ENCODE measurements around the gene TARM1.
A peak's percentile ranks its signal among the peaks of the same experiment; 100 is the strongest.

Gene TARM1

DNA sequence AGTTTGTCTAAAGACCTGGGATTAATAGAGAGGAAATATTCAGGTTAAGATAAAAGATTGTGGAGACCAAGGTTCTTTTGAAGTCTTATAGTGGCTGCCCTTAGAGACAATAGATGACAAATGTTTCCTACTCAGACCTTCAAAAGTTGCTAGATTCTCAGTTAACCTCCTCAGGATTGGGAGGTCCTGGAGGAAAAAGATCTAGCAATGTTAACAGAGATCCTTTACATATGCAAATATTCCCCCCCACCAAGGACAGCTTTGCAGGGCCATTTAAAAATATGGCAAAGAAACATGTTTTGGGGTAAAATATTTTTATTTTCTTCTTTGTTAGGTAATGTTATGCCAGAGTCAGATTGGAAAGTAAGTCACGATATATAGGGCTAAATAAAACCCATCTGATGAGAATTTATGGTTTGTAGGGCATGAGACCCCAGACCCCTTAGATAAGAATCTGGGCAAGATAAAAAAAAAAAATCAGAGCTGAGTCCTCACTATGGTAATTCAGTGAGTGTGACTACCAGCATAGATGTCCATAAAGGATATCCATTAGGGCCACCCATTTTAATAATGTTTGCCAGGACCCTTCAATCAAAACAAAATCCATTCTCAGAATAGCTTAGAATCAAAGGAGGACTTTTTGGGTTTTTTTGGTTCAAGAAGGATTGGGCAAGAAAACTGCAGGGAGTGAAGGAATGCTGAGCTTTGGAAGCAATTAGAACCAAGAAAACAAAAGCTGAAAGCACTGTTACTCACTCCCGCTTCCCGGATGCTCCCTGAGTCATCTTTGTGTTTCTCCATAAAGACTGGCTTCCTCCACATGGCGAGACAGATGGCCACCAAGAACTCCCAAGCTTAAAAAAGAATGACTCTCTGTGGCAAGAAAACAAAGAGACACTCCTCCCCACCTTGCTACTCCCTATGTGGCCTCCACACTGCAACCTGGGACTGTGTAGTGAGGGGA, 45.7 kb downstream of the TARM1 start:
- TF ChIP-seq, protein P1, sequence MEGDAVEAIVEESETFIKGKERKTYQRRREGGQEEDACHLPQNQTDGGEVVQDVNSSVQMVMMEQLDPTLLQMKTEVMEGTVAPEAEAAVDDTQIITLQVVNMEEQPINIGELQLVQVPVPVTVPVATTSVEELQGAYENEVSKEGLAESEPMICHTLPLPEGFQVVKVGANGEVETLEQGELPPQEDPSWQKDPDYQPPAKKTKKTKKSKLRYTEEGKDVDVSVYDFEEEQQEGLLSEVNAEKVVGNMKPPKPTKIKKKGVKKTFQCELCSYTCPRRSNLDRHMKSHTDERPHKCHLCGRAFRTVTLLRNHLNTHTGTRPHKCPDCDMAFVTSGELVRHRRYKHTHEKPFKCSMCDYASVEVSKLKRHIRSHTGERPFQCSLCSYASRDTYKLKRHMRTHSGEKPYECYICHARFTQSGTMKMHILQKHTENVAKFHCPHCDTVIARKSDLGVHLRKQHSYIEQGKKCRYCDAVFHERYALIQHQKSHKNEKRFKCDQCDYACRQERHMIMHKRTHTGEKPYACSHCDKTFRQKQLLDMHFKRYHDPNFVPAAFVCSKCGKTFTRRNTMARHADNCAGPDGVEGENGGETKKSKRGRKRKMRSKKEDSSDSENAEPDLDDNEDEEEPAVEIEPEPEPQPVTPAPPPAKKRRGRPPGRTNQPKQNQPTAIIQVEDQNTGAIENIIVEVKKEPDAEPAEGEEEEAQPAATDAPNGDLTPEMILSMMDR (conservative IDR thresholded peaks at IDR 0.05), result no peak
- TF ChIP-seq ZFX (IDR thresholded peaks at IDR 0.05), result no peak
- no peak overlapping the region for H3K27ac ChIP-seq

DNA sequence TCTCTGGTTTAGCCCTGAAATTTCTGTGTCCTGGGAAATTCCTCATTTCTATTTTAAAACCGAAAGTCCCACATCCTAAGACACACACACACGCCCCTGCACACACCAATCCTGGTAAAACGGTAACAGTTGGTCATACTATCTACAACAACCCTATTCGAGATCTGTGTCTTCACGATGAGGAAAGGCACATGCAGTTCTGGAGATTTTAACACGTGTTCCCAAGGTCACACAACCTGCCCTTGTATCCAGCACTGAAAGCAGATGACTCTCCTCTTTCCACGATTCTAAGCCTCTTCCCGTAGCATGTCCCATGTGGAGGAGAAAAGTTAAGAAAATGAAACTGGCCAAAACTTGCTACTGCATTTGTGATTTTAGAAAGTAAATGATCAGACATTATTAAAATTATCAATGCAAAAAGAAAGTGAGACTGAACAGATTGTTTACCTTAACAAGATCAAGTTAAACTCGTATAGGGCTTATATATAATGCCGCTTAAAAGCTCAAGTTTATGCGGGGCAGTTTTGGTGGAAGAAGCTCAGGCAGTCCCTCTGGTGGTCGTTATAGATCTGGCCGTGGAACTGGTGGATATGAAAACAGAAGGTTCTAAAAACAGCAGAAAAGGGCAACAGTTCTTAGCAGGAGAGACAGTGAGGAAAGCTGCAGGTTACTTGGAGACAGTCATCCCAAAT, 50.1 kb downstream of the TARM1 start:
- H3K27ac ChIP-seq, result no peak overlapping the region
- TF ChIP-seq, protein P1 (conservative IDR thresholded peaks at IDR 0.05), result peak; percentile 58
- no peak for TF ChIP-seq ZFX (IDR thresholded peaks at IDR 0.05)

DNA sequence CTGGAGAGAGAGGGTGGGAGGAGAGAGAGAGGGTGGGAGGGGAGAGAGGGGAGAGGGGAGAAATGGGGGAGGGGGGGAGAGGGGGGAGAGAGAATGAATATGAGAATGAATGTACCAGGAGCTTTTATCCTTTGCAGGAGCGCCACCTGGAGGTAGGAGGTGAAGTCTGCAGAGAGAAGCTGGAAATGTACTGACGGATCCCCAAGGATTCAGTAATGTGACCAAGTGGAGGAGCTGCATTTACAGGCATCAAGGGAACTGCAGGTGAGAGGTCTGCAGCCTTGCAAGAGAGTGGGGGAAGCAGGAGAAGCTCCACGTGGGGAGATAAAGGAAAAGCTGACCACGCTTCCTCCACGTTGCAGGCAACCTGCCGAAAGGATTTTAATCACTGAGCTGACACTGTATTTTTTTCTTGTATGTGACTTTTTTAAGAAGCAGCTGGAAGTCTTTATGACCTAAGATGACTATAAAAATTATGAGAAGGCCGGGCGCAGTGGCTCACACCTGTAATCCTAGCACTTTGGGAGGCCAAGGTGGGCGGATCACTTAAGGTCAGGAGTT, 51.2 kb downstream of the TARM1 start:
- TF ChIP-seq, protein P1 (conservative IDR thresholded peaks at IDR 0.05), result peak; percentile 80
- TF ChIP-seq ZFX (IDR thresholded peaks at IDR 0.05), result no peak
- no peak overlapping the region for H3K27ac ChIP-seq

DNA sequence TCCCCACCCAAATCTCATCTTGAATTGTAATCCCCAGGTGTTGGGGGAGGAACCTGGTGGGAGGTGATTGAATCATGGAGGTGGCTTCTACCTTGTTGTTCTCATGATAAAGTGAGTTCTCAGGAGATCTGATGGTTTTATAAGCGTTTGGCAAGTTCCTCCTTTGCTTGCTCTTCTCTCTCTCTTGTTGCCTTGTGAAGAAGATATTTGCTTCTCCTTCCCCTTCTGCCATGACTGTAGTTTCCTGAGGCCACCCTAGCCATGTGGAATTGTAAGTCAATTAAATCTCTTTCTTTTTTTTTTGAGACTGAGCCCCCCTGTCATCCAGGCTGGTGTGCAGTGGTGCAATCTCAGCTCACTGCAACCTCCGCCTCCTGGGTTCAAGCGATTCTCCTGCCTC, 51.9 kb downstream of the TARM1 start:
- TF ChIP-seq ZFX (IDR thresholded peaks at IDR 0.05), result no peak
- TF ChIP-seq, protein P1 (conservative IDR thresholded peaks at IDR 0.05), result no peak
- no peak overlapping the region for H3K27ac ChIP-seq

DNA sequence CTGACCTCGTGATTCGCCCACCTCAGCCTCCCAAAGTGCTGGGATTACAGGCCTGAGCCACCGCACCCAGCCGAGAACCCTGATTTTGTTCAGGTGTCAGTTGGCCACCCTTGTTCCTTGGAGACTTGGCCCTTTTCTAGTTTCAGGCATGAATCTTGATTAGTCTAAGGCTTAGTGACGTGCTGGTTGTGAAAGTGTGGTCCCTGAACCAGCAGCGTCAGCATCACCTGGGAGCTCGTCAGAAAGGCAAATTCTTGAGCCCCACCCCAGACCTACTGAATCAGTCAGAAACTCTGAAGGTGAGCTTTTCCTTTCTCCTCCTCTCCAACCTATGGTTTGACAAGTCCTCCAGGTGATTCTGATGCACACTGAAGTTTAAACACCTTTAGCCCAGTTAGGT, 54.5 kb downstream of the TARM1 start:
- TF ChIP-seq, protein P1 (conservative IDR thresholded peaks at IDR 0.05), result no peak
- TF ChIP-seq ZFX (IDR thresholded peaks at IDR 0.05), result no peak
- H3K27ac ChIP-seq, result no peak overlapping the region

GRCh38 chr19:54024660-54025059, 56.5 kb downstream of the TARM1 start:
- TF ChIP-seq, protein P1 (conservative IDR thresholded peaks at IDR 0.05), result no peak
- TF ChIP-seq ZFX (IDR thresholded peaks at IDR 0.05), result no peak
- no peak overlapping the region for H3K27ac ChIP-seq

DNA sequence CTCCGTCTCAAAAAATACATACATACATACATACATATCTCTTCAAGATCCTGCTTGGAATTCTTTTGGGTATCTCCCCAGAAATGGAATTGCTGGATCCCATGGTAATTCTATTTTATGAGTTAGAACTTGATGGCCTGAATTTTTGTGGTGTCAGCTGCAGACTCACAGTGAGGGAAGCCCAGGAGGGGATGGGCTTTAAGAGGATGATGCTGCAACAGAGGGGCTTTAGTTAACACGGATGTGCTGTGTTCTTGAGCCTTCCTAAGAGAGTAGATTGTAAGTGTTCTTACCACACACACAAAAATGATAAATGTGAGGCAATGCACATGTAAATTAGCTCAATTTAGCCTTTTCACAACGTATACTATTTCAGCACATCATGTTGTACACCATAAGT, 58.0 kb downstream of the TARM1 start:
- no peak for TF ChIP-seq ZFX (IDR thresholded peaks at IDR 0.05)
- TF ChIP-seq, protein P1 (conservative IDR thresholded peaks at IDR 0.05), result no peak
- no peak overlapping the region for H3K27ac ChIP-seq

All from C4-2B (cell line).